ACC112 (cell line): ENCODE measurements around the gene YJU2.
A peak's percentile ranks its signal among the peaks of the same experiment; 100 is the strongest.

Experiments
- H2AFZ ChIP-seq: fragments of 200-600 bp; sonication (generic); one replicate; pipeline ENCODE4 v1.6.0; 2017; ENCODE audit warnings: antibody characterized with exemption, low read length; ENCODE audit not compliant: unreplicated experiment
- H3K27ac ChIP-seq: fragments of 200-600 bp; sonication (generic); 2 replicates; pipeline ENCODE4 v1.5.1; 2014; ENCODE audit warnings: low read depth, mild to moderate bottlenecking, antibody characterized with exemption, low read length, moderate library complexity
- H3K27me3 ChIP-seq: fragments of 200-600 bp; sonication (generic); 2 replicates; pipeline ENCODE4 v1.6.1; 2014; ENCODE audit warnings: mild to moderate bottlenecking, antibody characterized with exemption, low read length, moderate library complexity, mixed read lengths; ENCODE audit not compliant: insufficient read depth
- H3K36me3 ChIP-seq: fragments of 200-600 bp; sonication (generic); 2 replicates; pipeline ENCODE4 v1.6.1; 2016; ENCODE audit warnings: mild to moderate bottlenecking, antibody characterized with exemption, low read length, moderate library complexity, mixed read lengths; ENCODE audit not compliant: insufficient read depth
- H3K4me1 ChIP-seq: fragments of 200-600 bp; sonication (generic); one replicate; pipeline ENCODE4 v1.6.1; 2016; ENCODE audit warnings: low read length, mixed read lengths; ENCODE audit not compliant: insufficient read depth, unreplicated experiment, control insufficient read depth
- H3K4me3 ChIP-seq: fragments of 200-600 bp; sonication (generic); 2 replicates; pipeline ENCODE4 v1.5.1; 2014; ENCODE audit warnings: mild to moderate bottlenecking, low read depth, low read length
- H3K79me2 ChIP-seq: fragments of 200-600 bp; sonication (generic); one replicate; pipeline ENCODE4 v1.6.0; 2016; ENCODE audit warnings: low read length; ENCODE audit not compliant: control insufficient read depth, unreplicated experiment, insufficient read depth

Gene YJU2

GRCh38 chr19:4246767-4247593 lies at the start of gene YJU2:
Gene YJU2 (plus strand): TSS chr19:4247080. CDS start chr19:4247147, 67 bp downstream.
- peak within 1 kb of the TSS; percentile 99 for H2AFZ ChIP-seq
- H3K27me3 ChIP-seq = no peaks in the 10 kb centered on the region
- H3K4me3 ChIP-seq = peak within 1 kb of the TSS; percentile 89
- peaks cover 4% of the 10 kb centered on the region for H3K79me2 ChIP-seq
- H3K36me3 ChIP-seq = no peaks in the 10 kb centered on the region
- no peaks in the 10 kb centered on the region for H3K4me1 ChIP-seq
- peak within 1 kb of the TSS; percentile 96 for H3K27ac ChIP-seq

- peaks cover 29% of the 10 kb centered on the region for H3K27me3 ChIP-seq
These were observed 49.7 kb upstream of the YJU2 start for GRCh38 chr19:4197228-4197624.

GRCh38 chr19:4197625-4198466 lies 49.0 kb upstream of the YJU2 start:
- H3K27me3 ChIP-seq = peaks cover 29% of the 10 kb centered on the region
- no peak overlapping the region for H2AFZ ChIP-seq
- no peak overlapping the region for H3K4me3 ChIP-seq
- H3K36me3 ChIP-seq = no peaks in the 10 kb centered on the region
- H3K79me2 ChIP-seq = no peaks in the 10 kb centered on the region
- H3K4me1 ChIP-seq = no peaks in the 10 kb centered on the region
- no peak overlapping the region for H3K27ac ChIP-seq

More at GRCh38 chr19:4197228-4197624, 49.7 kb upstream of the YJU2 start:
- H3K79me2 ChIP-seq = no peaks in the 10 kb centered on the region
- no peaks in the 10 kb centered on the region for H3K4me1 ChIP-seq
- no peak overlapping the region for H3K4me3 ChIP-seq
- no peak overlapping the region for H3K27ac ChIP-seq
- no peak overlapping the region for H2AFZ ChIP-seq
- H3K36me3 ChIP-seq = no peaks in the 10 kb centered on the region

- H3K4me1 ChIP-seq = no peaks in the 10 kb centered on the region
- peaks cover 29% of the 10 kb centered on the region for H3K27me3 ChIP-seq
- no peak overlapping the region for H3K4me3 ChIP-seq
- no peak overlapping the region for H3K27ac ChIP-seq
- H2AFZ ChIP-seq = no peak overlapping the region
- no peaks in the 10 kb centered on the region for H3K36me3 ChIP-seq
- no peaks in the 10 kb centered on the region for H3K79me2 ChIP-seq
These were observed 48.3 kb upstream of the YJU2 start for GRCh38 chr19:4198467-4199126.

GRCh38 chr19:4199699-4200293 lies 47.1 kb upstream of the YJU2 start:
- H3K79me2 ChIP-seq = no peaks in the 10 kb centered on the region
- no peak overlapping the region for H3K4me3 ChIP-seq
- H3K36me3 ChIP-seq = no peaks in the 10 kb centered on the region
- H3K27ac ChIP-seq = no peak overlapping the region
- no peaks in the 10 kb centered on the region for H3K4me1 ChIP-seq
- H2AFZ ChIP-seq = no peak overlapping the region
- peaks cover 29% of the 10 kb centered on the region for H3K27me3 ChIP-seq

GRCh38 chr19:4200940-4201542 lies 45.8 kb upstream of the YJU2 start:
- Histone ChIP-seq H3K4me3 (no peak overlapping the region), H3K79me2 (no peaks in the 10 kb centered on the region), H2AFZ (no peak overlapping the region), H3K27ac (no peak overlapping the region), H3K27me3 (peaks cover 29% of the 10 kb centered on the region), H3K36me3 (no peaks in the 10 kb centered on the region), H3K4me1 (no peaks in the 10 kb centered on the region)

- Histone ChIP-seq H3K4me1 (no peaks in the 10 kb centered on the region), H2AFZ (no peak overlapping the region), H3K79me2 (no peaks in the 10 kb centered on the region), H3K36me3 (no peaks in the 10 kb centered on the region), H3K27ac (no peak overlapping the region), H3K27me3 (peaks cover 29% of the 10 kb centered on the region), H3K4me3 (no peak overlapping the region)
These were observed 45.1 kb upstream of the YJU2 start for GRCh38 chr19:4201798-4202197.

GRCh38 chr19:4206818-4207484 lies 39.9 kb upstream of the YJU2 start:
- no peaks in the 10 kb centered on the region for H3K79me2 ChIP-seq
- H3K27me3 ChIP-seq = no peaks in the 10 kb centered on the region
- no peak overlapping the region for H3K27ac ChIP-seq
- no peak overlapping the region for H3K4me3 ChIP-seq
- no peaks in the 10 kb centered on the region for H3K4me1 ChIP-seq
- no peak overlapping the region for H2AFZ ChIP-seq
- no peaks in the 10 kb centered on the region for H3K36me3 ChIP-seq

GRCh38 chr19:4208385-4209094 lies 38.3 kb upstream of the YJU2 start:
- Histone ChIP-seq H3K4me1 (no peaks in the 10 kb centered on the region), H2AFZ (no peak overlapping the region), H3K79me2 (no peaks in the 10 kb centered on the region)

More at GRCh38 chr19:4208385-4209094, 38.3 kb upstream of the YJU2 start:
- no peaks in the 10 kb centered on the region for H3K27me3 ChIP-seq
- H3K36me3 ChIP-seq = no peaks in the 10 kb centered on the region
- no peak overlapping the region for H3K4me3 ChIP-seq
- H3K27ac ChIP-seq = no peak overlapping the region
